Hepatocyte (in vitro differentiated cells): ENCODE data around the gene LIMS2. TPM values are rescaled to one million over a fixed set of nuclear protein-coding genes. Genes with fewer than 3 reads are reported as not detected.

Experiments
- DNase-seq: peaks from one replicate; pipeline ENCODE4 v3.0.0-alpha.2; 2016; ENCODE audit warnings: low spot score
- H2AFZ ChIP-seq: fragments of 200-600 bp; sonication (generic); 2 replicates; pipeline ENCODE4 v1.6.0; 2016; ENCODE audit warnings: antibody characterized with exemption, mild to moderate bottlenecking
- H3K27ac ChIP-seq: fragments of 200-600 bp; sonication (generic); 2 replicates; pipeline ENCODE4 v1.5.1; 2016; ENCODE audit warnings: mild to moderate bottlenecking
- H3K27me3 ChIP-seq: fragments of 200-600 bp; sonication (generic); 2 replicates; pipeline ENCODE4 v1.6.1; 2016
- H3K36me3 ChIP-seq: fragments of 200-600 bp; sonication (generic); replicated peaks from 2 replicates; pipeline ENCODE4 v1.5.1; 2016; ENCODE audit warnings: low read depth; ENCODE audit not compliant: insufficient read depth
- H3K4me1 ChIP-seq: fragments of 200-600 bp; sonication (generic); 2 replicates; pipeline ENCODE4 v1.5.1; 2016; ENCODE audit warnings: mild to moderate bottlenecking, moderate library complexity; ENCODE audit not compliant: insufficient read depth
- H3K4me2 ChIP-seq: fragments of 200-600 bp; sonication (generic); 2 replicates; pipeline ENCODE4 v1.6.0; 2016
- H3K4me3 ChIP-seq: fragments of 200-600 bp; sonication (generic); 2 replicates; pipeline ENCODE4 v1.5.1; 2016; ENCODE audit warnings: mild to moderate bottlenecking
- H3K79me2 ChIP-seq: fragments of 200-600 bp; sonication (generic); 2 replicates; pipeline ENCODE4 v1.6.0; 2017; ENCODE audit warnings: mild to moderate bottlenecking
- H3K9me2 ChIP-seq: fragments of 200-600 bp; sonication (generic); replicated peaks from 2 replicates; pipeline ENCODE4 v1.6.0; 2017; ENCODE audit warnings: mild to moderate bottlenecking; ENCODE audit not compliant: insufficient read depth
- H3K9me3 ChIP-seq: fragments of 200-600 bp; sonication (generic); 2 replicates; pipeline ENCODE4 v1.5.1; 2016; ENCODE audit warnings: low read depth, mild to moderate bottlenecking
- H4K20me1 ChIP-seq: fragments of 200-600 bp; sonication (generic); 2 replicates; pipeline ENCODE4 v1.6.0; 2016; ENCODE audit warnings: mild to moderate bottlenecking; ENCODE audit not compliant: insufficient read depth, poor library complexity, severe bottlenecking
- CTCF ChIP-seq: fragments of 200-600 bp; sonication (generic); IDR thresholded peaks from 2 replicates; pipeline ENCODE4 v1.5.1; 2016; ENCODE audit warnings: antibody characterized with exemption, mild to moderate bottlenecking; ENCODE audit not compliant: poor library complexity
- EZH2 ChIP-seq: fragments of 200-600 bp; sonication (generic); IDR thresholded peaks from 2 replicates; pipeline ENCODE4 v1.6.1; 2016; ENCODE audit warnings: antibody characterized with exemption, mild to moderate bottlenecking, borderline replicate concordance
- EZH2phosphoT487 ChIP-seq: fragments of 200-600 bp; sonication (generic); IDR thresholded peaks from one replicate; pipeline ENCODE4 v1.6.1; 2018; ENCODE audit warnings: antibody characterized with exemption, mild to moderate bottlenecking, low read depth, moderate library complexity; ENCODE audit not compliant: unreplicated experiment, severe bottlenecking
- WGBS: methylation state at CpG from one replicate; pipeline ENCODE4 v1.1.6; 2016; ENCODE audit warnings: low lambda C conversion rate; ENCODE audit errors: missing lambda C conversion rate; 5-methylcytosine and 5-hydroxymethylcytosine counted together
- polyA plus RNA-seq: library from polyadenylated mRNA; unstranded; fragments of >200 nt; fragmentation: Nextera tagmentation; extraction: Ambion mirVana; gene quantifications from 2 replicates; pipeline ENCODE4 v1.2.1, GENCODE V29; 2016
- total RNA-seq: library from RNA; depleted of rRNA; stranded (reverse); fragments of >200 nt; gene quantifications from 2 replicates; pipeline ENCODE4 v1.2.3, GENCODE V29; 2014

LIMS2 gene
- total and polyA plus RNA-seq, 2 experiments from 2014 or later: 4.0 to 8.3 TPM

DNA sequence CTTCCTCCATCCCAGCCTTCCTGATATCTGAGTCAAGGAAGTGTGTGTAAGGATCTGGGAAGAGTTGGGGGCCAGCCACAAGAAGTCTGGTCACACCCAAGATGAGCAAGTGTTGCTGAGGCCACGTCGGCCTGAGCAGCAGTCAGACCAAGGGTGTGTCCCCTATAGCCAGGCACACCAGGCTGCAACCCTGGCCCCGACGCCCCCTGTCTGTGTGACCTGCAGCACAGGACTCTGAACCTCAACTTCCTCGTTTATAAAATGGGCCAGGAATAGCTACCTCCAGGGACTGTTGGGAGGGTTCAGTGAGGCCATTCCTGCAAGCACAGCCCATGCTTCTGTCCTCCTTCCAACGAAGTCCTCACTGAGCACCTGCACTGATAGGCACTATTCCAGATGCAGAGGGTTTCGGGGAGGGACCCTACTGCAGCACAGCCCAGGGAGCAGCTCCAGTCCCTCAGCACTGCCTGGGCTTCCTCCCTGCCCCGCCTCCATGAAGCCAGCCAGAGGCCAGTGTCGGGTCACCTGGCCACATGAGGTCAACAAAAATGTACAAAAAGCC is 13.3 kb downstream of the LIMS2 start:
- Histone ChIP-seq H4K20me1 (no peaks in the 10 kb centered on the region), H3K9me2 (no peaks in the 10 kb centered on the region), H3K27me3 (peaks cover 34% of the 10 kb centered on the region), H3K4me2 (no peak overlapping the region), H3K4me1 (peaks cover 11% of the 10 kb centered on the region), H3K4me3 (no peak overlapping the region), H3K27ac (peak overlapping the region; percentile 16), H2AFZ (no peak overlapping the region), H3K79me2 (no peaks in the 10 kb centered on the region), H3K36me3 (no peaks in the 10 kb centered on the region), H3K9me3 (no peaks in the 10 kb centered on the region)
- no peak for DNase-seq
- WGBS: 82% methylated on average over 9 of the region's 9 CpGs
- TF ChIP-seq CTCF: no peak
- TF ChIP-seq EZH2phosphoT487: no peak
- no peak for TF ChIP-seq EZH2

GRCh38 chr2:127661072-127661649 is 14.2 kb downstream of the LIMS2 start:
- Histone ChIP-seq H3K9me2 (no peaks in the 10 kb centered on the region), H3K4me2 (no peak overlapping the region), H3K79me2 (no peaks in the 10 kb centered on the region), H4K20me1 (no peaks in the 10 kb centered on the region), H2AFZ (no peak overlapping the region), H3K4me1 (peaks cover 11% of the 10 kb centered on the region), H3K27ac (peak overlapping the region; percentile 16), H3K4me3 (no peak overlapping the region), H3K27me3 (peaks cover 25% of the 10 kb centered on the region), H3K36me3 (no peaks in the 10 kb centered on the region), H3K9me3 (no peaks in the 10 kb centered on the region)
- 84% methylated on average over 14 of the region's 14 CpGs for WGBS
- no peak for DNase-seq
- no peak for TF ChIP-seq EZH2phosphoT487
- TF ChIP-seq EZH2: no peak
- TF ChIP-seq CTCF: no peak

- WGBS: 94% methylated on average over 10 of the region's 10 CpGs
- H3K4me1 ChIP-seq: peaks cover 11% of the 10 kb centered on the region
- no peak for DNase-seq
- H3K9me2 ChIP-seq: no peaks in the 10 kb centered on the region
- no peaks in the 10 kb centered on the region for H3K36me3 ChIP-seq
- H2AFZ ChIP-seq: no peak overlapping the region
- H3K79me2 ChIP-seq: no peaks in the 10 kb centered on the region
- H3K9me3 ChIP-seq: no peaks in the 10 kb centered on the region
- H4K20me1 ChIP-seq: no peaks in the 10 kb centered on the region
- no peak for TF ChIP-seq EZH2phosphoT487
- no peak for TF ChIP-seq CTCF
- no peak for TF ChIP-seq EZH2
- no peak overlapping the region for H3K4me3 ChIP-seq
- H3K4me2 ChIP-seq: no peak overlapping the region
- H3K27ac ChIP-seq: no peak overlapping the region
- H3K27me3 ChIP-seq: peaks cover 16% of the 10 kb centered on the region
These were observed 15.1 kb downstream of the LIMS2 start for GRCh38 chr2:127660291-127660578.
